ENCODE results near the gene NUDT1.

The NUDT1 gene

DNA sequence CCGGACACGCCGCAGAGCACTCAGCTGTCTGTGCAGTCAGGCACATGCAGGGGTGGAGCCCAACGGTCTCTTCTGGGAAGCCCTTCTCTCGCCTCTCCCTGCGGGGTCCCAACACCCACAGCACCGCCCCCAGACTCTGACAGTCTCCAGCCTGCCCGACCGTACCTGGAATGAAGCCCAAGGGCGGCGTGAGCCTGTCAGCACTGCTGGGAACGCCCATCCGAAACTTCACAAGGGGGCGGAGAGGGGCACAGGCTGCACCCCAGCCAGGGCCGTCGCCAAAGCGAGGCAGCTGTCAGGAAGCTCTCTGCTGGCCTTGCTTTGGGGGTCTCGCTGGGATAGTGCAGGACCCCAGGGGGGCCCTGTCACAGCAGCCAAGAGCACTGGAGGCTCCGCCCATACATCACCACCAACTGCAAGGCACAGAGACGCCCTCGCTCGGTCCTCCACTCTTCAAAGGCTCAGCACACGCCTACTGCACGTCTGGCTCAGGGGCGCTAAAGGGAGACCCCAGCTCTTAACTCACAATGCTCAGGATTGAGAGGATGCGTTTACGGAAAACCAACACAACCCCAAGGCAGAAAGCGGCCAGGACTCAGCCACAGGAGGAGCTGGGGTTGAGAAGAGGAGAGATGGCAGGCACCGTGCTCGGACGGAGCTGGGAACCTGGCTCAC lies 40.2 kb upstream of the NUDT1 start:
- Histone ChIP-seq H4K20me1 (ENCODE audit: insufficient read depth, low read length) (no peaks in the 10 kb centered on the region), H3K27ac (ENCODE audit: low read depth, low read length, poor library complexity, severe bottlenecking) (no peak overlapping the region), H3K9ac (ENCODE audit: low read length) (no peak overlapping the region), H2AFZ (ENCODE audit: low read length) (no peak overlapping the region), H3K79me2 (ENCODE audit: insufficient read depth, low read length) (no peaks in the 10 kb centered on the region), H3K4me1 (ENCODE audit: insufficient read depth, low read length, severe bottlenecking) (peaks cover 18% of the 10 kb centered on the region), H3F3A (ENCODE audit: insufficient read depth, low read length) (no peaks in the 10 kb centered on the region), H3K27me3 (ENCODE audit: insufficient read depth, low read length) (no peaks in the 10 kb centered on the region), H3K4me2 (ENCODE audit: low read length) (no peak overlapping the region), H3K36me3 (ENCODE audit: insufficient read depth, low read length) (peaks cover 36% of the 10 kb centered on the region), H3K4me3 (ENCODE audit: low read depth, low read length, poor library complexity, severe bottlenecking) (no peak overlapping the region), H3K9me3 (ENCODE audit: low read length) (no peaks in the 10 kb centered on the region), H3K9me2 (ENCODE audit: low read depth, low read length) (no peaks in the 10 kb centered on the region)
- TF ChIP-seq EZH2 (IDR thresholded peaks at IDR 0.05; ENCODE audit: borderline replicate concordance, low read length): no peak
- TF ChIP-seq CTCF (IDR thresholded peaks at IDR 0.05; ENCODE audit: low read length): no peak

GRCh38 chr7:2202361-2202761 lies 39.7 kb upstream of the NUDT1 start:
- Histone ChIP-seq H3K27me3 (ENCODE audit: insufficient read depth, low read length) (no peaks in the 10 kb centered on the region), H3K36me3 (ENCODE audit: insufficient read depth, low read length) (peaks cover 37% of the 10 kb centered on the region), H4K20me1 (ENCODE audit: insufficient read depth, low read length) (no peaks in the 10 kb centered on the region), H3K27ac (ENCODE audit: low read depth, low read length, poor library complexity, severe bottlenecking) (no peak overlapping the region), H3K4me1 (ENCODE audit: insufficient read depth, low read length, severe bottlenecking) (peaks cover 18% of the 10 kb centered on the region), H3F3A (ENCODE audit: insufficient read depth, low read length) (no peaks in the 10 kb centered on the region), H3K9ac (ENCODE audit: low read length) (no peak overlapping the region), H3K4me2 (ENCODE audit: low read length) (no peak overlapping the region), H3K4me3 (ENCODE audit: low read depth, low read length, poor library complexity, severe bottlenecking) (no peak overlapping the region), H3K79me2 (ENCODE audit: insufficient read depth, low read length) (no peaks in the 10 kb centered on the region), H3K9me2 (ENCODE audit: low read depth, low read length) (no peaks in the 10 kb centered on the region), H2AFZ (ENCODE audit: low read length) (no peak overlapping the region), H3K9me3 (ENCODE audit: low read length) (no peaks in the 10 kb centered on the region)
- TF ChIP-seq EZH2 (IDR thresholded peaks at IDR 0.05; ENCODE audit: borderline replicate concordance, low read length) (no peak), CTCF (IDR thresholded peaks at IDR 0.05; ENCODE audit: low read length) (no peak)

DNA sequence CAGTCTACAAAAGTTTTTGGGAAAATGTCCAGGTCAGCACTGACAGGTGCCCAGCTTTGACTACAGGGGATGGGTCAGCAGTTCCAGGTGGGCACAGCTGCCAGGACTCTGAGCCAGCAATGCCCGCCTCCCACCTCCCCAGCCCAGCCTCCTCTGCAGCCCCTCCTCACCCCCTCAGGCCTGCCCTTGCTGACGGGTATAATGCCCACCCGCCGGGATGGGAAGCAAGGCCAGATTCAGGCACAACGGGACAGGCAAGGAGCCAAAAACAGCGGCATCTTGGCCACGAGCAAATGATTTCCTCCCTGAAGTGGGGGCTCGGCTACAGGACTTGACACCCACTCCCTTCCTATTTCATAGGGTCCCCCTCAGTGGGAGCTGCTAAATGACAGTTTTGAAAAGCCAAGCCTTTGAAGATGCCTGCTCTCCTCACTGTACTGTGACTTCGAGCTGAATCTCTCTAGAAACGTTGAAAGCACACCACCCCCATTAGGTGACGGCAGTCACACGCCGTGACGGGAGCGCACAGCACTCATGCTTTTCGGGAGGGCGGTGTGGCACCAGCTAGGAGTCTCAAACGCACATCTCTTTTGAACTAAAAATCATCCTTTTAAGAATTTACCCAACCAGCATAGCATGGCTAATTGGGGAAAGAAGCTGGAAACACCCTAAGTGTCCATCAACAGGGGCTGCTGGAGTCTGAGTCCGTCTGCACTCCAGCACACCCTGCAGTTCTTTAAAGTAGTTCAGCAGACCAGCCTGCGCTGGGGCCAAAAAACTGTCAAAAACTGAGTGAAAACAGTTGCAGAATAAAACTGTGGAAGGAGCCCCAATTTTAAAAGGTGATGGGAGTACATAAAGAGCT lies 38.9 kb upstream of the NUDT1 start:
- Histone ChIP-seq H3K79me2 (ENCODE audit: insufficient read depth, low read length) (no peaks in the 10 kb centered on the region), H3K9me3 (ENCODE audit: low read length) (no peaks in the 10 kb centered on the region), H4K20me1 (ENCODE audit: insufficient read depth, low read length) (no peaks in the 10 kb centered on the region), H3K27me3 (ENCODE audit: insufficient read depth, low read length) (no peaks in the 10 kb centered on the region), H3K4me1 (ENCODE audit: insufficient read depth, low read length, severe bottlenecking) (peaks cover 18% of the 10 kb centered on the region), H2AFZ (ENCODE audit: low read length) (no peak overlapping the region), H3K36me3 (ENCODE audit: insufficient read depth, low read length) (peaks cover 45% of the 10 kb centered on the region), H3K4me2 (ENCODE audit: low read length) (peak overlapping the region; percentile 32; the same call in 1 of the 2 replicates), H3F3A (ENCODE audit: insufficient read depth, low read length) (no peaks in the 10 kb centered on the region), H3K9me2 (ENCODE audit: low read depth, low read length) (no peaks in the 10 kb centered on the region), H3K4me3 (ENCODE audit: low read depth, low read length, poor library complexity, severe bottlenecking) (no peak overlapping the region), H3K27ac (ENCODE audit: low read depth, low read length, poor library complexity, severe bottlenecking) (peak overlapping the region; percentile 3), H3K9ac (ENCODE audit: low read length) (no peak overlapping the region; the same call in 1 of the 2 replicates)
- no peak for TF ChIP-seq EZH2 (IDR thresholded peaks at IDR 0.05; ENCODE audit: borderline replicate concordance, low read length)
- no peak for TF ChIP-seq CTCF (IDR thresholded peaks at IDR 0.05; ENCODE audit: low read length)
